SK-N-SH (cell line): ENCODE measurements around the gene MRM2. TPM values are rescaled to one million over a fixed set of nuclear protein-coding genes. Genes with fewer than 3 reads are reported as not detected.

ENCODE experiments used
- CTCF ChIA-PET: fragments of 300-600, 350-600 bp; formaldehyde crosslinking; extraction: SDS; loops from one replicate; lab custom pipeline; 2021; lab: Yijun Ruan, JAX
- POLR2A ChIA-PET: fragments of 350-600 bp; sonication (Branson Sonifier 250); formaldehyde crosslinking; extraction: SDS; loops from one replicate; lab custom pipeline; 2020; ENCODE audit warnings: antibody characterized with exemption, inconsistent platforms; lab: Yijun Ruan, JAX
- DNase-seq: peaks from one replicate; pipeline ENCODE4 v3.0.0; 2012
- H2AFZ ChIP-seq: fragments of 200-600 bp; sonication (generic); 2 replicates; pipeline ENCODE4 v1.8.1; 2016; ENCODE audit warnings: antibody characterized with exemption, mild to moderate bottlenecking, low read depth
- H3F3A ChIP-seq: fragments of 200-600 bp; sonication (generic); replicated peaks from 2 replicates; pipeline ENCODE3; 2016; ENCODE audit warnings: antibody characterized with exemption, mild to moderate bottlenecking; ENCODE audit not compliant: insufficient read depth
- H3K27ac ChIP-seq, 2 experiments: fragments of 200-500 bp in 1 of 2; fragments of 200-600 bp in 1 of 2; sonication (Bioruptor generic) in 1 of 2; sonication (generic), shearing (Covaris generic) in 1 of 2; 2 replicates each; pipeline versions ENCODE4 v1.5.1 to v1.6.1; 2014 to 2016; ENCODE audit warnings: low read depth in 2 of 2, inconsistent platforms in 1 of 2, low read length in 1 of 2, mild to moderate bottlenecking in 1 of 2, mixed read lengths in 1 of 2
- H3K27me3 ChIP-seq: fragments of 200-600 bp; sonication (generic), shearing (Covaris generic); 2 replicates; pipeline ENCODE4 v1.6.1; 2016; ENCODE audit warnings: mixed run types; ENCODE audit not compliant: insufficient read depth
- H3K36me3 ChIP-seq, 2 experiments: fragments of 200-500 bp in 1 of 2; fragments of 200-600 bp in 1 of 2; sonication (Bioruptor generic) in 1 of 2; sonication (generic) in 1 of 2; replicated peaks in 1 of 2; 2 replicates each; pipeline versions ENCODE3 to v1.5.1; 2014 to 2016; ENCODE audit warnings: low read length in 1 of 2, mild to moderate bottlenecking in 1 of 2; ENCODE audit not compliant: insufficient read depth in 2 of 2, control insufficient read depth in 1 of 2
- H3K4me1 ChIP-seq, 2 experiments: fragments of 200-500 bp in 1 of 2; fragments of 200-600 bp in 1 of 2; sonication (Bioruptor generic) in 1 of 2; sonication (generic), shearing (Covaris generic) in 1 of 2; 2 replicates each; pipeline versions ENCODE4 v1.5.1 to v1.6.1; 2014 to 2016; ENCODE audit warnings: low read depth in 1 of 2, low read length in 1 of 2, mixed run types in 1 of 2; ENCODE audit not compliant: insufficient read depth in 2 of 2, control insufficient read depth in 1 of 2
- H3K4me2 ChIP-seq: fragments of 200-600 bp; sonication (generic), shearing (Covaris generic); 2 replicates; pipeline ENCODE4 v1.6.1; 2017; ENCODE audit warnings: mixed run types
- H3K4me3 ChIP-seq, 2 experiments: fragments of 200-500 bp in 1 of 2; fragments of 200-600 bp in 1 of 2; sonication (Bioruptor generic) in 1 of 2; sonication (generic), shearing (Covaris generic) in 1 of 2; 2 replicates each; pipeline versions ENCODE4 v1.5.1 to v1.8.1; 2014 to 2016; ENCODE audit warnings: low read depth in 2 of 2, inconsistent platforms in 1 of 2, low read length in 1 of 2, mild to moderate bottlenecking in 1 of 2, mixed read lengths in 1 of 2, moderate library complexity in 1 of 2
- H3K79me2 ChIP-seq: fragments of 200-600 bp; sonication (generic); 2 replicates; pipeline ENCODE4 v1.8.1; 2017; ENCODE audit warnings: mild to moderate bottlenecking; ENCODE audit not compliant: insufficient read depth
- H3K9ac ChIP-seq: fragments of 200-600 bp; sonication (generic); 2 replicates; pipeline ENCODE4 v1.6.1; 2017; ENCODE audit warnings: mixed run types
- H3K9me2 ChIP-seq: fragments of 200-600 bp; sonication (generic); 2 replicates; pipeline ENCODE4 v1.6.1; 2017; ENCODE audit warnings: mixed run types
- H3K9me3 ChIP-seq: fragments of 200-600 bp; sonication (generic); 2 replicates; pipeline ENCODE4 v1.6.1; 2017; ENCODE audit warnings: mixed run types, mild to moderate bottlenecking, moderate library complexity
- H4K20me1 ChIP-seq: fragments of 200-600 bp; sonication (generic); 2 replicates; pipeline ENCODE4 v1.6.1; 2017; ENCODE audit warnings: mild to moderate bottlenecking, mixed run types; ENCODE audit not compliant: insufficient read depth
- ELF1 ChIP-seq: IDR thresholded peaks from 2 replicates; pipeline ENCODE4 v1.4.0; 2012
- EZH2phosphoT487 ChIP-seq: fragments of 200-600 bp; sonication (generic); IDR thresholded peaks from 2 replicates; pipeline ENCODE4 v1.6.1; 2017; ENCODE audit warnings: low read depth, mixed run types, mild to moderate bottlenecking, antibody characterized with exemption, moderate library complexity, borderline replicate concordance
- FOXJ3 ChIP-seq: sonication (generic); formaldehyde crosslinking; IDR thresholded peaks from 2 replicates; pipeline ENCODE4 v1.5.1; 2020; ENCODE audit warnings: mild to moderate bottlenecking, missing genetic modification reagents
- FOXM1 ChIP-seq: IDR thresholded peaks from 2 replicates; pipeline ENCODE4 v1.4.0; 2012; ENCODE audit warnings: low read depth, mild to moderate bottlenecking
- MEF2A ChIP-seq: IDR thresholded peaks from 2 replicates; pipeline ENCODE4 v1.4.0; 2012; ENCODE audit warnings: low read depth, borderline replicate concordance
- MXI1 ChIP-seq: IDR thresholded peaks from 2 replicates; pipeline ENCODE4 v1.6.1; 2012; ENCODE audit warnings: mild to moderate bottlenecking, low read depth, low read length, improper control_type of control experiment
- NFIC ChIP-seq: IDR thresholded peaks from 2 replicates; pipeline ENCODE4 v1.4.0; 2012; ENCODE audit warnings: borderline replicate concordance
- NRF1 ChIP-seq: IDR thresholded peaks from 2 replicates; pipeline ENCODE4 v1.6.1; 2012; ENCODE audit warnings: low read depth, mild to moderate bottlenecking, low read length
- POLR2AphosphoS5 ChIP-seq: IDR thresholded peaks from 2 replicates; pipeline ENCODE4 v1.6.1; 2012; ENCODE audit warnings: low read depth, low read length
- RAD21 ChIP-seq: IDR thresholded peaks from 2 replicates; pipeline ENCODE4 v1.6.1; 2012; ENCODE audit warnings: mild to moderate bottlenecking, low read length
- RFX5 ChIP-seq: IDR thresholded peaks from 2 replicates; pipeline ENCODE4 v1.6.1; 2012; ENCODE audit warnings: mild to moderate bottlenecking, improper control_type of control experiment, low read length
- RXRA ChIP-seq: IDR thresholded peaks from 2 replicates; pipeline ENCODE4 v1.4.0; 2012; ENCODE audit warnings: low read depth, mild to moderate bottlenecking, borderline replicate concordance
- TAF1 ChIP-seq: IDR thresholded peaks from 2 replicates; pipeline ENCODE4 v1.6.1; 2012; ENCODE audit warnings: low read depth, mild to moderate bottlenecking, low read length, moderate library complexity, borderline replicate concordance
- TCF12 ChIP-seq: IDR thresholded peaks from 2 replicates; pipeline ENCODE4 v1.4.0; 2012
- TEAD4 ChIP-seq: IDR thresholded peaks from 2 replicates; pipeline ENCODE4 v1.4.0; 2012; ENCODE audit warnings: mild to moderate bottlenecking, borderline replicate concordance; ENCODE audit not compliant: insufficient read depth
- YY1 ChIP-seq: IDR thresholded peaks from 2 replicates; pipeline ENCODE4 v1.4.0; 2012; ENCODE audit warnings: low read depth, mild to moderate bottlenecking
- WGBS: methylation state at CpG from one replicate; pipeline ENCODE4 v1.1.6; 2017; ENCODE audit warnings: low lambda C conversion rate; 5-methylcytosine and 5-hydroxymethylcytosine counted together
- polyA plus RNA-seq, 3 experiments: library from polyadenylated mRNA; depleted of rRNA; stranded (reverse); fragments of >200 nt; gene quantifications; 2 replicates each; pipeline ENCODE4 v1.2.3, GENCODE V29; 2012
- TF ChIP-seq, protein P1 (sequence below): fragments of 150-350 bp; IDR thresholded peaks from 2 replicates; pipeline ENCODE4 v1.6.1; 2016; ENCODE audit warnings: mild to moderate bottlenecking, low read depth, low read length
- TF ChIP-seq, protein P2 (sequence below): IDR thresholded peaks from 2 replicates; pipeline ENCODE4 v1.6.1; 2012; ENCODE audit warnings: mild to moderate bottlenecking, low read depth, low read length, moderate library complexity
- TF ChIP-seq, protein P3 (sequence below): fragments of 200-600 bp; sonication (generic); IDR thresholded peaks from 2 replicates; pipeline ENCODE4 v1.6.1; 2017; ENCODE audit warnings: antibody characterized with exemption, mild to moderate bottlenecking, moderate library complexity
- TF ChIP-seq, protein P4 (sequence below): IDR thresholded peaks from 2 replicates; pipeline ENCODE4 v1.4.0; 2012; ENCODE audit warnings: low read depth, borderline replicate concordance

MRM2 gene
- polyA plus RNA-seq, 1 of the 3 experiments (the other 2 are of a cell fraction), result 30.7 TPM

DNA sequence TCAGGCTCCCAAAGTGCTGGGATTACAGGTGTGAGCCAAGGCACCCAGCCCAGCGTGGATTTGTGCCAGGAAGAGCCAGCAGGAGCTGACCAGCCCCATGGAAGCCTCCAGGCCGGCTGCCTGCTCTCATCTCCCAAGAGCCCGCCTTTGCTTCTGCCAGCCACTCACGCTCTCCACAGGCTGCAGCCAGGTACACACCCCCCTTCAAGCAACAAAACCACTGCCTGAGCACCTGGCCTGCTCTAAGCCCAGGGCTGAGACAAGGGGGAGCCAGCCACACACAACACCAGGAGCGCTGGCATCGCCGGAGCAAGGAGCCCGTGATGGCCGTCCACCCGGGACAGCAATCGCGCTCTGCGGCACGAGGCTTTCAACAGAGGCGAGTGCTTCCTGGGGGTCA lies 43.8 kb downstream of the MRM2 start:
- H3K4me3 ChIP-seq, result no peak overlapping the region
- H3F3A ChIP-seq, result no peaks in the 10 kb centered on the region
- H3K36me3 ChIP-seq, result peaks cover 21 to 43% of the 10 kb centered on the region in 2 experiments
- no peaks in the 10 kb centered on the region for H3K9me2 ChIP-seq
- peaks cover 0 to 23% of the 10 kb centered on the region in 2 experiments; a peak in 1 of 4 replicates for H3K4me1 ChIP-seq
- ChIA-PET POLR2A (no interaction called here), CTCF (interaction anchor here (4.0 kb wide), 1 partner anchor 11 kb away, joined by 15 read pairs; no protein-coding TSS in a partner anchor)
- H2AFZ ChIP-seq, result no peak overlapping the region
- H3K27ac ChIP-seq, result no peak overlapping the region; a peak in 1 of 4 replicates
- DNase-seq, result peak; percentile 26
- H3K9me3 ChIP-seq, result peaks cover 6% of the 10 kb centered on the region; the same call in 1 of the 2 replicates
- TF ChIP-seq ELF1 (no peak), FOXM1 (no peak), NRF1 (no peak), MXI1 (no peak), NFIC (no peak), YY1 (no peak), MEF2A (no peak), RXRA (no peak), POLR2AphosphoS5 (no peak), FOXJ3 (CRISPR knock-in tag) (no peak), TAF1 (no peak), RFX5 (no peak), TEAD4 (no peak), EZH2phosphoT487 (no peak), TCF12 (no peak), RAD21 (no peak)
- TF ChIP-seq, protein P1, sequence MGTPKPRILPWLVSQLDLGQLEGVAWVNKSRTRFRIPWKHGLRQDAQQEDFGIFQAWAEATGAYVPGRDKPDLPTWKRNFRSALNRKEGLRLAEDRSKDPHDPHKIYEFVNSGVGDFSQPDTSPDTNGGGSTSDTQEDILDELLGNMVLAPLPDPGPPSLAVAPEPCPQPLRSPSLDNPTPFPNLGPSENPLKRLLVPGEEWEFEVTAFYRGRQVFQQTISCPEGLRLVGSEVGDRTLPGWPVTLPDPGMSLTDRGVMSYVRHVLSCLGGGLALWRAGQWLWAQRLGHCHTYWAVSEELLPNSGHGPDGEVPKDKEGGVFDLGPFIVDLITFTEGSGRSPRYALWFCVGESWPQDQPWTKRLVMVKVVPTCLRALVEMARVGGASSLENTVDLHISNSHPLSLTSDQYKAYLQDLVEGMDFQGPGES, result no peak
- TF ChIP-seq, protein P2, sequence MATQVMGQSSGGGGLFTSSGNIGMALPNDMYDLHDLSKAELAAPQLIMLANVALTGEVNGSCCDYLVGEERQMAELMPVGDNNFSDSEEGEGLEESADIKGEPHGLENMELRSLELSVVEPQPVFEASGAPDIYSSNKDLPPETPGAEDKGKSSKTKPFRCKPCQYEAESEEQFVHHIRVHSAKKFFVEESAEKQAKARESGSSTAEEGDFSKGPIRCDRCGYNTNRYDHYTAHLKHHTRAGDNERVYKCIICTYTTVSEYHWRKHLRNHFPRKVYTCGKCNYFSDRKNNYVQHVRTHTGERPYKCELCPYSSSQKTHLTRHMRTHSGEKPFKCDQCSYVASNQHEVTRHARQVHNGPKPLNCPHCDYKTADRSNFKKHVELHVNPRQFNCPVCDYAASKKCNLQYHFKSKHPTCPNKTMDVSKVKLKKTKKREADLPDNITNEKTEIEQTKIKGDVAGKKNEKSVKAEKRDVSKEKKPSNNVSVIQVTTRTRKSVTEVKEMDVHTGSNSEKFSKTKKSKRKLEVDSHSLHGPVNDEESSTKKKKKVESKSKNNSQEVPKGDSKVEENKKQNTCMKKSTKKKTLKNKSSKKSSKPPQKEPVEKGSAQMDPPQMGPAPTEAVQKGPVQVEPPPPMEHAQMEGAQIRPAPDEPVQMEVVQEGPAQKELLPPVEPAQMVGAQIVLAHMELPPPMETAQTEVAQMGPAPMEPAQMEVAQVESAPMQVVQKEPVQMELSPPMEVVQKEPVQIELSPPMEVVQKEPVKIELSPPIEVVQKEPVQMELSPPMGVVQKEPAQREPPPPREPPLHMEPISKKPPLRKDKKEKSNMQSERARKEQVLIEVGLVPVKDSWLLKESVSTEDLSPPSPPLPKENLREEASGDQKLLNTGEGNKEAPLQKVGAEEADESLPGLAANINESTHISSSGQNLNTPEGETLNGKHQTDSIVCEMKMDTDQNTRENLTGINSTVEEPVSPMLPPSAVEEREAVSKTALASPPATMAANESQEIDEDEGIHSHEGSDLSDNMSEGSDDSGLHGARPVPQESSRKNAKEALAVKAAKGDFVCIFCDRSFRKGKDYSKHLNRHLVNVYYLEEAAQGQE, result no peak
- TF ChIP-seq, protein P3, sequence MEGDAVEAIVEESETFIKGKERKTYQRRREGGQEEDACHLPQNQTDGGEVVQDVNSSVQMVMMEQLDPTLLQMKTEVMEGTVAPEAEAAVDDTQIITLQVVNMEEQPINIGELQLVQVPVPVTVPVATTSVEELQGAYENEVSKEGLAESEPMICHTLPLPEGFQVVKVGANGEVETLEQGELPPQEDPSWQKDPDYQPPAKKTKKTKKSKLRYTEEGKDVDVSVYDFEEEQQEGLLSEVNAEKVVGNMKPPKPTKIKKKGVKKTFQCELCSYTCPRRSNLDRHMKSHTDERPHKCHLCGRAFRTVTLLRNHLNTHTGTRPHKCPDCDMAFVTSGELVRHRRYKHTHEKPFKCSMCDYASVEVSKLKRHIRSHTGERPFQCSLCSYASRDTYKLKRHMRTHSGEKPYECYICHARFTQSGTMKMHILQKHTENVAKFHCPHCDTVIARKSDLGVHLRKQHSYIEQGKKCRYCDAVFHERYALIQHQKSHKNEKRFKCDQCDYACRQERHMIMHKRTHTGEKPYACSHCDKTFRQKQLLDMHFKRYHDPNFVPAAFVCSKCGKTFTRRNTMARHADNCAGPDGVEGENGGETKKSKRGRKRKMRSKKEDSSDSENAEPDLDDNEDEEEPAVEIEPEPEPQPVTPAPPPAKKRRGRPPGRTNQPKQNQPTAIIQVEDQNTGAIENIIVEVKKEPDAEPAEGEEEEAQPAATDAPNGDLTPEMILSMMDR, result no peak
- TF ChIP-seq, protein P4, sequence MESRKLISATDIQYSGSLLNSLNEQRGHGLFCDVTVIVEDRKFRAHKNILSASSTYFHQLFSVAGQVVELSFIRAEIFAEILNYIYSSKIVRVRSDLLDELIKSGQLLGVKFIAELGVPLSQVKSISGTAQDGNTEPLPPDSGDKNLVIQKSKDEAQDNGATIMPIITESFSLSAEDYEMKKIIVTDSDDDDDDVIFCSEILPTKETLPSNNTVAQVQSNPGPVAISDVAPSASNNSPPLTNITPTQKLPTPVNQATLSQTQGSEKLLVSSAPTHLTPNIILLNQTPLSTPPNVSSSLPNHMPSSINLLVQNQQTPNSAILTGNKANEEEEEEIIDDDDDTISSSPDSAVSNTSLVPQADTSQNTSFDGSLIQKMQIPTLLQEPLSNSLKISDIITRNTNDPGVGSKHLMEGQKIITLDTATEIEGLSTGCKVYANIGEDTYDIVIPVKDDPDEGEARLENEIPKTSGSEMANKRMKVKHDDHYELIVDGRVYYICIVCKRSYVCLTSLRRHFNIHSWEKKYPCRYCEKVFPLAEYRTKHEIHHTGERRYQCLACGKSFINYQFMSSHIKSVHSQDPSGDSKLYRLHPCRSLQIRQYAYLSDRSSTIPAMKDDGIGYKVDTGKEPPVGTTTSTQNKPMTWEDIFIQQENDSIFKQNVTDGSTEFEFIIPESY, result no peak
- no peaks in the 10 kb centered on the region for H3K27me3 ChIP-seq
- no peak overlapping the region for H3K4me2 ChIP-seq
- WGBS, result 96% methylated on average over 14 of the region's 15 CpGs
- H3K79me2 ChIP-seq, result no peaks in the 10 kb centered on the region
- H3K9ac ChIP-seq, result no peak overlapping the region
- no peaks in the 10 kb centered on the region for H4K20me1 ChIP-seq
